ENCODE data around the gene APH1B.

DNA sequence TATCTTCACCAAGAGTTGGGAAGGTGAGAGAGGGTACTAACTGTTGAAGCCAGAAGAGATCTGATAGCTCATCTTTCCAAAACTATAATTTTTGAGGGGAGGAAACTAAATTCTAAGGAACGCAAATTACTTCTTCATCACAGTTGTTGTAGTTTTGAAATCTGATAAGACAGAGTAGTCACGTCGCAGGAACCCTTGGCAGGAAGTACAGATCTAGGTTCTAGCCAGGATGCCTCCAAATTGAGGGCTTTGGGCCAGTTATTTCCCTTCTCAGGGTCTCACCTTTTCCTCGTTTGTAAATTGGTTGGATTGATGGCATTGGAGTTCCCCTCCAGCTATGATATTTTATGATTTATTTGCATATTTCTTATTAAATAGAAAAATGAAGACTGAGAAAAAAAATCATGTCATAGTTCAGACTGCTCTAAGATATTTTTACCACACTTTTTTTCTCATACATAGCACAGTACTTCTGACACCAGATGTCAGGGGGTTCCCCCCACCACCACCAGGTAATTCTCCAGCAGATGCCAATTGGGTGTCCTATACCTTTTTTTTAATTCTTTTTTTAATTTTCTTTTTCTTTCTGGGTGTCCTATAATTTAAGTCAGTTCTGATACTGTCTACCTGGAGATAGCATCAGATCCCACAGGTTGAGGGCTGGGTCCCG is 32.3 kb upstream of the APH1B start:
- TF ChIP-seq, protein P1, sequence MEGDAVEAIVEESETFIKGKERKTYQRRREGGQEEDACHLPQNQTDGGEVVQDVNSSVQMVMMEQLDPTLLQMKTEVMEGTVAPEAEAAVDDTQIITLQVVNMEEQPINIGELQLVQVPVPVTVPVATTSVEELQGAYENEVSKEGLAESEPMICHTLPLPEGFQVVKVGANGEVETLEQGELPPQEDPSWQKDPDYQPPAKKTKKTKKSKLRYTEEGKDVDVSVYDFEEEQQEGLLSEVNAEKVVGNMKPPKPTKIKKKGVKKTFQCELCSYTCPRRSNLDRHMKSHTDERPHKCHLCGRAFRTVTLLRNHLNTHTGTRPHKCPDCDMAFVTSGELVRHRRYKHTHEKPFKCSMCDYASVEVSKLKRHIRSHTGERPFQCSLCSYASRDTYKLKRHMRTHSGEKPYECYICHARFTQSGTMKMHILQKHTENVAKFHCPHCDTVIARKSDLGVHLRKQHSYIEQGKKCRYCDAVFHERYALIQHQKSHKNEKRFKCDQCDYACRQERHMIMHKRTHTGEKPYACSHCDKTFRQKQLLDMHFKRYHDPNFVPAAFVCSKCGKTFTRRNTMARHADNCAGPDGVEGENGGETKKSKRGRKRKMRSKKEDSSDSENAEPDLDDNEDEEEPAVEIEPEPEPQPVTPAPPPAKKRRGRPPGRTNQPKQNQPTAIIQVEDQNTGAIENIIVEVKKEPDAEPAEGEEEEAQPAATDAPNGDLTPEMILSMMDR (IDR thresholded peaks at IDR 0.05) = no peak
- no peak for TF ChIP-seq POLR2A (IDR thresholded peaks at IDR 0.05)
